ENCODE measurements around the gene PDE4D.

PDE4D gene

DNA sequence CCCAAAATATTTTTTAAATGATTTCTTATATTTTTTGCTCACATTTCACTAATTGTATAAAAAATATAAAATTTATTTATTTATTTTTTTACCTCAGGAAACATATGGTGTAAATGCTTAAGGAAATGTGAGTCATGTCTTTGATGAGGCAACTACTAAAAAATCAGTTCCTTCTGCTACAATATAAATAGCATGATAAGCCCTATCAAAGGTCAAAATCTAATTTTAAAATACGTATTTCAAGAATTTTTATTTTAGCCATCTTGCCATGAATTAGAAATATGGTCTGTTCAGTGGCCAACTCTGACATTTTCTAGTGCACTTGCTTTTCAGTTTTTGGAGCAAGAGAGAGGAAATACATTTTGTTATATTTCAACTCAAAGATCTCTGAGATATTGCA, 50.5 kb downstream of the PDE4D start:
- peak; percentile 60 for DNase-seq (ENCODE audit: low read depth)
- TF ChIP-seq, protein P1, sequence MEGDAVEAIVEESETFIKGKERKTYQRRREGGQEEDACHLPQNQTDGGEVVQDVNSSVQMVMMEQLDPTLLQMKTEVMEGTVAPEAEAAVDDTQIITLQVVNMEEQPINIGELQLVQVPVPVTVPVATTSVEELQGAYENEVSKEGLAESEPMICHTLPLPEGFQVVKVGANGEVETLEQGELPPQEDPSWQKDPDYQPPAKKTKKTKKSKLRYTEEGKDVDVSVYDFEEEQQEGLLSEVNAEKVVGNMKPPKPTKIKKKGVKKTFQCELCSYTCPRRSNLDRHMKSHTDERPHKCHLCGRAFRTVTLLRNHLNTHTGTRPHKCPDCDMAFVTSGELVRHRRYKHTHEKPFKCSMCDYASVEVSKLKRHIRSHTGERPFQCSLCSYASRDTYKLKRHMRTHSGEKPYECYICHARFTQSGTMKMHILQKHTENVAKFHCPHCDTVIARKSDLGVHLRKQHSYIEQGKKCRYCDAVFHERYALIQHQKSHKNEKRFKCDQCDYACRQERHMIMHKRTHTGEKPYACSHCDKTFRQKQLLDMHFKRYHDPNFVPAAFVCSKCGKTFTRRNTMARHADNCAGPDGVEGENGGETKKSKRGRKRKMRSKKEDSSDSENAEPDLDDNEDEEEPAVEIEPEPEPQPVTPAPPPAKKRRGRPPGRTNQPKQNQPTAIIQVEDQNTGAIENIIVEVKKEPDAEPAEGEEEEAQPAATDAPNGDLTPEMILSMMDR (conservative IDR thresholded peaks at IDR 0.05; ENCODE audit: low read depth, low read length), result no peak
- no peak overlapping the region for H3K4me3 ChIP-seq (ENCODE audit: low read depth, low read length)

DNA sequence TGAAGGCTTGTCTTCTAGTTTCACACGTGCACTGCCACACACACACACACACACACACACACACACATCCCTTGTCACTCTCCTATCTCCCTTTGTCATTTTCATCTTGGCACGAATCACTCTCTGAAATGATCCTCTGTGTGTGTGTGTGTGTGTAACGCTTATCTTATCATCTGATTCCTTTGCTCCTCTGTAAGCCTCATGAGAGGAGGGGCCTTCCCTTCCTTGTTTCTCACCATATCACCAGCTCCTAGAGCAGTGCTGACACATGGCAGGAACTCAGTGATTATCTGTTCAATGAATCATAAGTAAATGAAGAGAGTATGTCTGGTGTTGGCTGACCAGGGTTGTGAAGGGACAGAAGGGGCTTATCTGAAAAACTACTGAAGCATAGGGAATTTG, 53.3 kb downstream of the PDE4D start:
- TF ChIP-seq, protein P1 (conservative IDR thresholded peaks at IDR 0.05; ENCODE audit: low read depth, low read length), result no peak
- H3K4me3 ChIP-seq (ENCODE audit: low read depth, low read length), result no peak overlapping the region
- DNase-seq (ENCODE audit: low read depth), result peak; percentile 69

DNA sequence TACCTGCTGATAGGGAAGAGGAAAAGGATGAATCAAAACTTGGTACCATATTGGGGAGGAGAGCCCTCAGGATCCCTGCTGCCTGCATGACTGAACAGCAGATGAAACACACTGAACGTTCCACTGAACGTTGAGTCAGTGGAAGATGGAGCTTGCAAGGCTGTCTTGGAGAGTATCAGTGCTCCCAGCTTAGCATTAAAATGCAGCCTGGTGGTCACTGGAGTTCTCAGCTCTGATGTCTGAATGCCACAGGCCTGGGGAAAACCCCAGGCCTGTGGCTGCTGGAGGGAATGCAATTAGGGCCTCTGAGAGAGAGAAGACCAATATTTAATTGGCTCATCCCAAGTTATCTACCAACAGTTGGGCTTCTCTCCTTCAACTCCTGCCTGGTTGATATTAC, 54.5 kb downstream of the PDE4D start:
- TF ChIP-seq, protein P1 (conservative IDR thresholded peaks at IDR 0.05; ENCODE audit: low read depth, low read length), result no peak
- peak; percentile 20 for DNase-seq (ENCODE audit: low read depth)
- H3K4me3 ChIP-seq (ENCODE audit: low read depth, low read length), result no peak overlapping the region

DNA sequence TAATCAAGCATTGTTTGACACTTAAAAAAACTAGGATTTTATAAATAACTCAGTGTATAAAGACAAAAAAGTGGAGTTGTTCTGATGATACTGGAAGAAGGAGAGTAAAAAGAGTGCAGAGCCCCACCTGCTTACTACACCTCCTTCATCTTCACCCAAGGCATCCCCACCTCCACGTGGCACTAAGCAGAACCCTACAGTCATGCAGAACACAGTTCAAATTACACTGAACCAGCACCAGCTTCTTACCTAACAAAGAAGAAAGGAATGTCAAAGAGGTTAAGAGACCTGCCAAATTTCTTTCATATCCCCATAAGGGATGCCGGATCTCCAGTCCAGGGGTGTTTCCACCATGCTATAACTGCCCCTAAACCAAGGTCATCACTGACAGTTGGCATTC, 55.5 kb downstream of the PDE4D start:
- H3K4me3 ChIP-seq (ENCODE audit: low read depth, low read length), result no peak overlapping the region
- DNase-seq (ENCODE audit: low read depth), result no peak
- TF ChIP-seq, protein P1 (conservative IDR thresholded peaks at IDR 0.05; ENCODE audit: low read depth, low read length), result no peak

DNA sequence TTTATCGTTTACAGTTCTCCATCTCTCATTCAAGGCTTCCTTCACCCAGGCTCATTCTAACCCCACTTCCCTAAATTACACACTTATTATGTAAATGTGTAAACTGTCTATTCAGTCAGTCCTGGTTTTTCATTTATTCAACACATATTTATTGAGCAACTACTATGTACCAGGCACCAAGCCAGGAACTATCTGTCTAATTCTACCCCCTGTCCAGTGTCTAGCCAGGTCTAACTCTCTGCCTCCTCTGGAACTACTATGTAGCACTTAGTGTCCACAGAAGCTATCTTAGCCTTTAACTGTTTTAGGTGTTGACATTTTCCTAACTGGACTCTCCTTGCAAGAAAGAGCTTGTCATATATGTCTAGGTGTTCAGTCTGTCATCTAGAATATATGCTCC, 56.5 kb downstream of the PDE4D start:
- no peak overlapping the region for H3K4me3 ChIP-seq (ENCODE audit: low read depth, low read length)
- peak; percentile 60 for DNase-seq (ENCODE audit: low read depth)
- TF ChIP-seq, protein P1 (conservative IDR thresholded peaks at IDR 0.05; ENCODE audit: low read depth, low read length), result no peak

DNA sequence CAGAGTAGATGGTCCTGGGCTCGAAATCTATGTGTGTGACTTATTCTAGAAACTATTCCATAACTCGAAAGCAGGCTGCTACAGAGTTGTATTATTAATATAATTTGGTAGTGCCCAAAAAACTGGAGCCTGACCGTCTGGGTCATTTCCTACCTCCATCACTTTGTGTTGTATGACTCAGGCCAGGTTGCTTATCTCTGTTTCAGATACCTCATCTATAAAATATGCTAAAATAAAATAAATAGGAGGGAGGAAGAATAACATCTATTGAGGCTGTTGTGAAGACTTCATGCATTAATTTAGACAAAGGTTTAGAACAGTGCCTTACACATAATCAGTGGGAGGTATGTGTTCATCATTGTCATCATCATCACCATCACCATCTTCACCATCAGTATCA, 57.7 kb downstream of the PDE4D start:
- DNase-seq (ENCODE audit: low read depth), result no peak
- TF ChIP-seq, protein P1 (conservative IDR thresholded peaks at IDR 0.05; ENCODE audit: low read depth, low read length), result no peak
- H3K4me3 ChIP-seq (ENCODE audit: low read depth, low read length), result no peak overlapping the region

DNA sequence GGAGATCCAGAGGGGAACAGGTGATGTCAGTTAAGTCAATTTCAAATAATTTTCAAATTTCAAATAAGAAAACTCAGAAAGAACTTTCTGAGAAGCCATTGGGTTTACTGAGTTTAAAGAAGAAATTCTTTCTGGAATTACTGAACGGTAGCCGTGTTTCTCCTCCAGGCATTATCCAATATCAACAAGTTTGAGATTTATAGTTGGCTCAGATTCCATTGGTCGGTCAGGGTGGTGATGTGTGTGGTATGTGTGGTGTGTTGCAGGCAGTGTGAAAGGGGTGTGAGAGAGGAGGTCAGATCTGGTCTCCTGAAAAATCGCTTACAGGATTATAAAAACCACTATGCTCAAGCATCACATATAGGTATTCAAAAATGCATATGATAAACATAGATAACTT, 60.1 kb downstream of the PDE4D start:
- H3K4me3 ChIP-seq (ENCODE audit: low read depth, low read length), result no peak overlapping the region
- TF ChIP-seq, protein P1 (conservative IDR thresholded peaks at IDR 0.05; ENCODE audit: low read depth, low read length), result no peak
- DNase-seq (ENCODE audit: low read depth), result no peak
